Measurements from ENCODE around the gene URGCP.

GRCh38 chr7:43933902-43934560 lies 27.6 kb upstream of the URGCP start:
- TF ChIP-seq SRF (IDR thresholded peaks at IDR 0.05; ENCODE audit: low read depth in 2 of 2, low read length in 2 of 2) (no peak), CTCF (IDR thresholded peaks at IDR 0.05 in 2 of 3, conservative IDR thresholded peaks at IDR 0.05 in 1 of 3; ENCODE audit: control insufficient read depth in 2 of 3, extremely low read depth in 1 of 3, insufficient read depth in 1 of 3, low read depth in 3 of 3, low read length in 3 of 3) (no peak)
